HG02885 (cell line): ENCODE data around the gene CYP27B1.

Experiments used
- ATAC-seq: cut with Tn5 transposase; IDR thresholded peaks from one replicate; pipeline ENCODE4 v1.9.1; 2021; ENCODE audit warnings: mild to moderate bottlenecking; ENCODE audit not compliant: unreplicated experiment, poor library complexity

CYP27B1 gene, protein sequence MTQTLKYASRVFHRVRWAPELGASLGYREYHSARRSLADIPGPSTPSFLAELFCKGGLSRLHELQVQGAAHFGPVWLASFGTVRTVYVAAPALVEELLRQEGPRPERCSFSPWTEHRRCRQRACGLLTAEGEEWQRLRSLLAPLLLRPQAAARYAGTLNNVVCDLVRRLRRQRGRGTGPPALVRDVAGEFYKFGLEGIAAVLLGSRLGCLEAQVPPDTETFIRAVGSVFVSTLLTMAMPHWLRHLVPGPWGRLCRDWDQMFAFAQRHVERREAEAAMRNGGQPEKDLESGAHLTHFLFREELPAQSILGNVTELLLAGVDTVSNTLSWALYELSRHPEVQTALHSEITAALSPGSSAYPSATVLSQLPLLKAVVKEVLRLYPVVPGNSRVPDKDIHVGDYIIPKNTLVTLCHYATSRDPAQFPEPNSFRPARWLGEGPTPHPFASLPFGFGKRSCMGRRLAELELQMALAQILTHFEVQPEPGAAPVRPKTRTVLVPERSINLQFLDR

DNA sequence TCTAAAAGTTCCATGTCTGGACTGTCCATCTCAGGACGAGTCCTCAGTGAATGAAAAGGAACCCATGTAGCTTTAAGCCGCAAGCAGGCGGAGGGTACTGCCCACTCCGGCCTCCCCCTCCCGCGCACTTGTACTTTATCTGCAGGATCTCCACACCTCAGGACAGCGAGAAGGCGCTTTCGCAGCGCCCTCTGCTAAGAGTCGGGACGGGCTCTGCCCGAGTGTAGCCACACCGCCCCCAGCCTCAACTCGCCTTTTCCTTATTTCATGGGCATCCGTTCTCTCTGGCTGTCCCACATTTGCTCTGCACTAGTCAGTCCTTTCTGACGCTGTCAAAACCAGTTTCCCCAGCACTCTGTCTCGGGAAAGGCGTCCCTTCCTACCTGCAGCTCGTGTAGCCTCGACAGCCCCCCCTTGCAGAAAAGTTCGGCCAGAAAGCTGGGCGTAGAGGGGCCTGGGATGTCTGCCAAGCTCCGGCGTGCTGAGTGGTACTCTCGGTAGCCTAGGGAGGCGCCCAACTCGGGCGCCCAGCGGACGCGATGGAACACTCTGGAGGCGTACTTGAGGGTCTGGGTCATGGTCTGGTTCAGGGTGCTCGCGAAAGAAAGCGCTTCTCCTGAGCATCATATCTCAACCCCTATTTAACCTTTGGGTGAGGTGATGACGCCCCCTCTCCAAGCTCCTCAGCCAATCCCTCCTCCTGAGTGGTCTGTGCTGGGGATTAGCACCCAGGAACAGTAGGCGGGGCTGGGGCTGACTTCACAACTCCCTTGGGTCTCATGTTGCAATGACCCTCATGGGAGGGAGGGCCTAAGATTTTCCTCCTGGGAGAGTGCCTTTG, at the start of gene CYP27B1:
CYP27B1 (minus strand) TSS at position 615 of the 841 bp plus-strand sequence; CDS start at position 578, 37 bp downstream.
- no peak for ATAC-seq

DNA sequence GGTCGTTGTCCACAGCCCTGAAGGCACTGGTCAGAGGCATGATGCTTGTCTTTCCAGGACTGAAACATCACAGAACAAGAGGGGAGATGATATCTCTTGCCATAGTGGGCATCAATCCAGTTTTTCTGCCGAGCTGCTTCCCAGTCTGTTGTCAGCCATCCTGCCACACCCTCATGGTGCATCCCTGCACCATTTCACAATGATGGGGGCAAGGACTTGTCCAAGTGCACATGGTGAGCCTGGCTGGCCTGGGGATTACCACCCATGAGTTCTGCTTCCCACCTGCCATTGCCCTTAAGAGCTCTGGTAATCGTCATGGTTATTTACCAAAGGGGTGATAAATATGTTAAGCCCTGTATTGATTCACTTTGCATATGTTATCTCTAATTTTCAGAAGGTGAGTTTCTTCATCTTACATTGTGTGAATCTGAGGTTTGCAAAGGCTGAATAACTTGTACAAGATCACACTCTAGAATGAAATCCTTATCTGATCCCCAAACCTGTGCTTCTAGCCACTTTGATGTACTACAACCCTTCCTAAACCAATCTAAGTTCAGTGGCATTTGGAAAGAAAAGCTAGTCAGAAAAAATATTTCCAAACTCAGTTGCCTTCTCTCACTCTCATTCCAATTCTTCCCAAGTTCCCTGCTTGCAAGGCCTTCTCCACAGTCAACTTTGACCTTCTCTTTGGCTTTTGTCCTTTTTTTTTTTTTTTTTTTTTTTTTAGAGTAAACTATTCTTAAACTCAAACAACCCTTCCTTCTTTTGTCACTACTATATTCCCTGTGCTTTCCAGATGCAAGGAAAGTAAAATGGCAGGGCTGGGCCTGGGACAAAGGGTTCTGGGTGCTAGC, 49.4 kb upstream of the CYP27B1 start:
- ATAC-seq, result no peak

- ATAC-seq, result no peak
Measured at GRCh38 chr12:57815177-57816000, 48.5 kb upstream of the CYP27B1 start.

DNA sequence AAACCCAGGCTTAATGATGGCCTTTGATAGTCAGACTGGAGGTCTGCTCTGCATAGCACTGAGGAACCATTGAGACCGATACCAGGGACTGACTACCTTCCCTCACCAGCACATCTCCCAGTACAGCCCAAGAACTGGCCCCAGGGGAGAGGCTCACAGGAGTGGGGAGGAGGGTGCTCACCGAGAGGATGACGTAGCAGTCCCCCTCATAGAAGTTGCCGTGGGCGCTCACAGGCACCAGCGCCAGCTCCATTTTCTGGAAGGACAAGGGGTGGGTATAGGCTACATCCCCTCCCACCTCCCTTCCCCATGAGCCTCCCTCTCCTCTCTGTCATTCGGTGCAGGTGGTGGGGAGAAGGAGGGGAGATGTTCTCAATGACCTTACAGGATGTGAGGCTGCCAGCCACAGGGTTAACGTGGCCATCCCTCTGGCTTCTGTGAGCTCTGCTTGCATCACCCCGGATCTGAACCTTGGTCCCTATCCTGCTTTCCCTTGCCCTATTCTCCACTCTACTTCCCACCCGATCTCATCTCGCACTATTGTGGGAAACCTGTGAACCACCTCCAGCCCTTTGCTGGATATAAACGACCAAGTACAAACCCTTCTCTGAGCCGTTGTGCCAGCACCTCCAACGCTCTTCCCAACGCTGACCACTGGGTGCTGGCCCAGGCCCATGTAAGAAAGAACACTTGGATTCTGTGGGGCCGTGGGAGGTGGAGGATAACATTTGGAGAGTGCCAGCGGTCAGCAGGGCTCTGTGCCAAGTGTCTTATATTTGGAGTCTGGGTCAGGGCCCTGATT, 47.3 kb upstream of the CYP27B1 start:
- ATAC-seq, result no peak

- no peak for ATAC-seq
Measured at GRCh38 chr12:57813111-57813970, 46.5 kb upstream of the CYP27B1 start.

DNA sequence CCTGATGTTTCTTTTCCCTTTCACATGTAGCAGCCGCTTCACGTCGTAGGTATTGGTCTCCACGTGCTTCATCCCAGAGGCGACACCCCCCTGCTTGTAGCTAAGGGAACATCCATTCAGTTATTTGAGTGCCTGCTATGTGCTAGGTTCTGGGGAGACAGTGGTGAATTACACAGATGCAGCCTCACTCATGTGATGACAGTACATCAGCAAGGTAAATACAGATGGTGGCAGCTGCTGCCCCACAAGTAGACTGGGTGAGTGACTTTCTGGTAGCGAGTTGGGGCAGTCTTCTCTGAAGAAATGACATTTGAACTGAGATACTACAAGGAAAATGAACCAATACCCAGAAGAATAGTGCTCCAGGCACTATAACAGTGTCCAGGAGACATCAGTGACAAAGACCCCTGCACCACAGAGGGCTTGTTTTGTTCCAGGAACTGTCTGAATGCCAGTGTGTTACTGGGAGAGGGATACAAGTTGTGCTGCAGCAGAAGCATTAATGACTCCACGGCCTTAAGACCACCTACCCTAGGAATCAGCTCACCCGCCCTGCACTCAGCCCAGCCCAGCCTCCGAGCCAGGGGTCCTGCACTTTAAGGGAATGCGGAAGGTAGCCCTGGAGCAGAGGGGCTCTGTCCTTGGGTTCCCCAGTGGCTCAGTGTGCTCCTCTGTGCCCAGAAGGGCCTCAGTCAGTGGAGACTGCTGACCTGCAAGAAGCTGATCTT, 44.3 kb upstream of the CYP27B1 start:
- ATAC-seq, result no peak

GRCh38 chr12:57810450-57810849, 43.6 kb upstream of the CYP27B1 start:
- ATAC-seq, result no peak

GRCh38 chr12:57809425-57809824, 42.5 kb upstream of the CYP27B1 start:
- no peak for ATAC-seq

DNA sequence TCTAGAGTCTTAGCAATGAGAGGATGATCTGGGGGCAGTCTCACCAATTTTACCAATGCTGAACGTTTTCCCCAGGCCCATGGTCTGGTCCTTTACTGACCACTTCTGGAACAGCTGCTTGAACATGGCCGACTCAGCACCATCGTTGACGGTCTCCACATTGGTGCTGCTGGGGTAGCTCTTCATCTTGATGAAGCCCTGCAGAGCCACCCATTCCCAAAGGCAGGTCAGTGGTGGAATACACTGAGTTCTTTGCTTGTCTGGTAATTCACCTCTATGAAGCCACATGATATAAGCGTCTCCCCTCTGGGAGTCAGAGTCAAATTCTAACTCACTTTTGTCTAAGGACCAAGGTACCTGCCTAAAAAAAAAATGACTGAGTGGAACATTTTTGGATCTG, 41.5 kb upstream of the CYP27B1 start:
- ATAC-seq, result no peak

- no peak for ATAC-seq
Measured at GRCh38 chr12:57807285-57807684, 40.4 kb upstream of the CYP27B1 start.

- no peak for ATAC-seq
Measured at GRCh38 chr12:57806677-57807076, 39.8 kb upstream of the CYP27B1 start.

DNA sequence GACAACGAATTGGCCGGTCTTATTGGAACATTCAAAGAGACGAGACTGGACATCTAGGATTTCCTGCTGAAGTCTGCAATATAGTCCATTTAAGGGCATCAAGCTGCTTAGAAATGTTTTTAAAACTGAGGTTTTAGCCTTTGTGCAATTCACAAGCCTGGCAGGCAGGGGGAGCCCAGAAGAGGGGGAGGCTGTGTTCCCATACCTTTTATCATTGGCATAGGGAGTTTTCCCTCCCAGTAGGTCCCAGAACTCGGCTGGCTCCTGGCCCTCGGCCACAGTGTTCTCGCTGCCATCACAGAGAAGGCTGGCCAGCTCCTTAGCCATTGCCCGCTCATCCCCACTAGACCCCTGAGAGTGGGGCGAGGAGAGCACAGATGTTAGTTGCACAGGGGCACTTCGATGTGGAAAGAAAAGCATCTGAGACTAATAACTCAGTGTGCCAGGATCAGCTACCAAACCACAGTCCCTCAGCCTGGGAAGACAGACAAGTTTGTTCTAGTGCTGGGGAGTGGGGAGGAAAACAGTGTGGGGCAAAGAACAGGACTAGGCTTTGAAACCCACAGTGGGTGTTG, 36.5 kb upstream of the CYP27B1 start:
- ATAC-seq, result no peak

DNA sequence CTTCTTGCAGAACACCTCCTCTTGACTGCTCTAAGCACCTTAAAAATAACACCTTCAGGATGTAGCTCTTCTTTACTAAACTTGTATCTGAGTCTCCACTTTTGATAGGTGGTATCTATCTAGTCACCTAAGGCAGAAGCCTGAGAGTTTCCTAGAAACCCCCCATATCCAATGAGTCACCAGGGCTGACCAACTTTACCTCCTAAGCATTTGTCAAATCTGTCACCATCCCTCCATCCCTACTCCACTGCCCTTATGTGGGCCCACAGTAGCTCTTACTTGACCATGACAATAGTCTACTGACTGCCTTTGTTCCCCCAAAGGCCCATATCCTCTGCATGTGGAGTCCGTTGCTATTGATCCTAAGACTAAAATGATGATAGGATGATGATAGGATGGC, 35.7 kb upstream of the CYP27B1 start:
- ATAC-seq, result no peak

DNA sequence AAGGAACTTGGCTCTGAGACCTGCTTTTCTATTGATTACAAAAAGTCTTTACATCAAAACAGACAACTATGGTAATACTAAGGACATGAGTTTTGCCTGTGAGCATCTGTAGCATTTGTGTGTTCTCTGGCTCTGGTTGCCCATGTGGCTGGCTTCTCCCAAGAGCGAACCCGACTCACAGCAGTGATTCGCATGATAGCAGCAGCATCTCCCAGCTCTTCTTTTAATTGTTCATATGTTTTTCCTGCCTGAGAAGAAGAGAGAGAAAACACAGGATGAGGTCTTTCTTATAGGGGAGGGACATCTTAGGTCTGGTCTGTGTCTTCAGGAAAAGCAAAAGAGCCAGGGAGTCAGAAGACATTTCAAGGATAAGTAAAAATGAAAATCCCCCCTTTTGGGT, 34.1 kb upstream of the CYP27B1 start:
- no peak for ATAC-seq

DNA sequence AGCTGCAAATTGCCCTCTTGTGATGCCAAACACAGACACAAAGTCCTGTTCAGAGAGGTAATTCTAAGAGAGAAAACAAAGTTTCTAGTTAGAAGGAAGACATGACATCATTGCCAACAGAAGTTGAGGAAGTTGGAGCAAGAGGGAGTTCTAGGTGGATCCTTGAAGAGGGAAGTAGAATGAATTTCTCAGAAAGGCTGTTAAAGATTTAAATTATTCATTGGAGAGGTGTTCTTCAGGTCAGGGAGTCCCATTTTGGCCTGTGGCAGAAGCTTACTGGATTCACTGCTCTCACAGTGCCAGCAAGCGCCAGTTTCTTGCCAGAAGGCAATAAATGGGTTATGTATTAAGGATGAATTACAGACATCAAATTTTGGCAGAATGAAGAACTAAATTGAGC, 31.1 kb upstream of the CYP27B1 start:
- ATAC-seq, result no peak

GRCh38 chr12:57796996-57797395, 30.1 kb upstream of the CYP27B1 start:
- no peak for ATAC-seq

- no peak for ATAC-seq
Measured at GRCh38 chr12:57795354-57795753, 28.5 kb upstream of the CYP27B1 start.
